Measurements from ENCODE around the gene ZSCAN26. TPM values are rescaled to one million over a fixed set of nuclear protein-coding genes. Genes with fewer than 3 reads are reported as not detected.

ZSCAN26 gene
- total RNA-seq, 1 donor from 2014 or later: 40.5 TPM

- no peaks in the 10 kb centered on the region for H3K9me3 ChIP-seq (ENCODE audit: low read depth)
- H3K4me2 ChIP-seq: no peak overlapping the region
- H3K27me3 ChIP-seq: peaks cover 34% of the 10 kb centered on the region
- Mint-ChIP-seq H3K9me3 (no peaks in the 10 kb centered on the region), H3K36me3 (no peaks in the 10 kb centered on the region), H3K27ac (no peak overlapping the region), H3K4me1 (peaks cover 2% of the 10 kb centered on the region), H3K4me3 (no peak overlapping the region), H3K27me3 (ENCODE audit: insufficient read depth, low read depth) (no peaks in the 10 kb centered on the region)
- TF ChIP-seq EZH2phosphoT487 (IDR thresholded peaks at IDR 0.05) (no peak), EZH2 (IDR thresholded peaks at IDR 0.05) (no peak), CTCF (IDR thresholded peaks at IDR 0.05) (no peak)
- no peak overlapping the region for H3K27ac ChIP-seq
- H3F3A ChIP-seq (ENCODE audit: low read depth): peaks cover 5% of the 10 kb centered on the region
- H3K36me3 ChIP-seq: no peaks in the 10 kb centered on the region
- peaks cover 22% of the 10 kb centered on the region for H3K4me1 ChIP-seq
- no peaks in the 10 kb centered on the region for H4K20me1 ChIP-seq (ENCODE audit: low read depth)
- DNase-seq (ENCODE audit: low spot score): no peak
- H3K79me2 ChIP-seq (ENCODE audit: low read depth): peaks cover 27% of the 10 kb centered on the region
- no peak overlapping the region for H3K4me3 ChIP-seq
- no peak overlapping the region for H2AFZ ChIP-seq (replicated peaks)
- H3K9ac ChIP-seq: no peak overlapping the region
Observed at GRCh38 chr6:28264834-28265401, 2.0 kb upstream of the ZSCAN26 start.

- H3K9me3 Mint-ChIP-seq: no peaks in the 10 kb centered on the region
- Histone ChIP-seq H3K27ac (no peak overlapping the region), H3K4me3 (peak overlapping the region; percentile 70), H3K79me2 (ENCODE audit: low read depth) (peaks cover 43% of the 10 kb centered on the region), H3K9me3 (ENCODE audit: low read depth) (no peaks in the 10 kb centered on the region), H3K36me3 (no peaks in the 10 kb centered on the region), H3K27me3 (peaks cover 28% of the 10 kb centered on the region), H3K4me1 (peaks cover 14% of the 10 kb centered on the region), H4K20me1 (ENCODE audit: low read depth) (no peaks in the 10 kb centered on the region), H3K4me2 (peak overlapping the region; percentile 89), H3K9ac (peak overlapping the region; percentile 80), H3F3A (ENCODE audit: low read depth) (no peaks in the 10 kb centered on the region), H2AFZ (replicated peaks) (peak overlapping the region; percentile 80)
- H3K36me3 Mint-ChIP-seq: no peaks in the 10 kb centered on the region
- DNase-seq (ENCODE audit: low spot score): no peak
- H3K4me1 Mint-ChIP-seq: peaks cover 2% of the 10 kb centered on the region
- no peak overlapping the region for H3K27ac Mint-ChIP-seq
- H3K27me3 Mint-ChIP-seq (ENCODE audit: insufficient read depth, low read depth): peaks cover 2% of the 10 kb centered on the region
- TF ChIP-seq CTCF (IDR thresholded peaks at IDR 0.05) (no peak), EZH2 (IDR thresholded peaks at IDR 0.05) (no peak), EZH2phosphoT487 (IDR thresholded peaks at IDR 0.05) (no peak)
- H3K4me3 Mint-ChIP-seq: no peak overlapping the region
Observed at GRCh38 chr6:28266563-28266961, 381 bp upstream of the ZSCAN26 start.

- Mint-ChIP-seq H3K4me1 (peaks cover 2% of the 10 kb centered on the region), H3K27me3 (ENCODE audit: insufficient read depth, low read depth) (peaks cover 2% of the 10 kb centered on the region), H3K4me3 (no peak overlapping the region), H3K36me3 (peaks cover 4% of the 10 kb centered on the region), H3K9me3 (no peaks in the 10 kb centered on the region), H3K27ac (no peak overlapping the region)
- Histone ChIP-seq H3K36me3 (peaks cover 3% of the 10 kb centered on the region), H3K79me2 (ENCODE audit: low read depth) (peaks cover 43% of the 10 kb centered on the region), H3K4me2 (peak overlapping the region; percentile 89), H3K4me3 (peak overlapping the region; percentile 70), H3F3A (ENCODE audit: low read depth) (no peaks in the 10 kb centered on the region), H3K27ac (no peak overlapping the region), H3K27me3 (peaks cover 26% of the 10 kb centered on the region), H3K9ac (peak overlapping the region; percentile 80), H3K9me3 (ENCODE audit: low read depth) (no peaks in the 10 kb centered on the region), H2AFZ (replicated peaks) (peak overlapping the region; percentile 80), H4K20me1 (ENCODE audit: low read depth) (no peaks in the 10 kb centered on the region), H3K4me1 (peaks cover 14% of the 10 kb centered on the region)
- no peak for TF ChIP-seq EZH2 (IDR thresholded peaks at IDR 0.05)
- no peak for TF ChIP-seq EZH2phosphoT487 (IDR thresholded peaks at IDR 0.05)
- no peak for TF ChIP-seq CTCF (IDR thresholded peaks at IDR 0.05)
- no peak for DNase-seq (ENCODE audit: low spot score)
Observed at GRCh38 chr6:28267695-28268059, 734 bp downstream of the ZSCAN26 start.

All from neural progenitor cell (in vitro differentiated cells).